Uterus (tissue), 4 donors: Measurements from ENCODE around the gene CCDC93. TPM values are rescaled to one million over a fixed set of nuclear protein-coding genes. Genes with fewer than 3 reads are reported as not detected.
"Not testable (repeated sequence)": the region's sequence is repeated elsewhere in the genome, so short reads cannot be mapped to it uniquely, and the experiment has no call there.

Source experiments
- DNase-seq, 2 donors: peaks; one replicate each; pipeline ENCODE4 v3.0.0-alpha.2; 2019 to 2020
- H3K27ac ChIP-seq, 2 donors: fragments of 200-600 bp; sonication (generic); 1 replicate in 1 of 2; 2 replicates in 1 of 2; pipeline ENCODE4 v1.5.1; 2016 to 2018
- H3K27me3 ChIP-seq, 2 donors: fragments of 200-600 bp; sonication (generic); one replicate each; pipeline ENCODE4 v1.5.1; 2018 to 2019; ENCODE audit warnings: control low read depth in 1 of 2
- H3K36me3 ChIP-seq, 2 donors: fragments of 200-600 bp; sonication (generic); one replicate each; pipeline ENCODE4 v1.5.1; 2019; ENCODE audit warnings: control low read depth in 1 of 2
- H3K4me1 ChIP-seq, 2 donors: fragments of 200-600 bp; sonication (generic); one replicate each; pipeline ENCODE4 v1.5.1; 2018 to 2019; ENCODE audit warnings: control low read depth in 1 of 2
- H3K4me3 ChIP-seq, 2 donors: fragments of 200-600 bp; sonication (generic); 1 replicate in 1 of 2; 2 replicates in 1 of 2; pipeline ENCODE4 v1.5.1; 2018 to 2019; ENCODE audit warnings: mild to moderate bottlenecking in 1 of 2
- H3K9me3 ChIP-seq, 2 donors: fragments of 200-600 bp; sonication (generic); one replicate each; pipeline ENCODE4 v1.5.1; 2019; ENCODE audit warnings: control low read depth in 1 of 2
- POLR2A ChIP-seq, 2 donors: fragments of 450-650 bp; IDR thresholded peaks; one replicate each; pipeline ENCODE4 v1.6.1; 2016; ENCODE audit warnings: antibody characterized with exemption in 2 of 2, mild to moderate bottlenecking in 1 of 2, moderate library complexity in 1 of 2
- intact Hi-C: fragments of 100-400 bp; cut with DNase I; formaldehyde crosslinking; loops from one replicate; pipeline ENCODE4 v1.15.1; 2023; ENCODE audit warnings: low total_unique reads
- total RNA-seq, 4 donors: library from RNA; depleted of rRNA in 3 of 4; stranded (reverse); fragments of >200 nt in 3 of 4; gene quantifications; one replicate each; pipeline versions ENCODE4 v1.1.0 to v1.2.4, GENCODE V29; 2014 to 2023
- TF ChIP-seq, protein P1 (sequence below), 4 experiments: fragments of 200-600 bp in 2 of 4; fragments of 450-650 bp in 2 of 4; sonication (generic) in 2 of 4; IDR thresholded peaks; one replicate each; pipeline ENCODE4 v1.5.1; 2016 to 2019; ENCODE audit warnings: antibody characterized with exemption in 4 of 4, mild to moderate bottlenecking in 2 of 4, moderate library complexity in 1 of 4
- donor health status: DM: yes; HTN: yes; CAD: no.

CCDC93 gene
- total RNA-seq, 4 donors from 2014 or later = 6.5 to 45.5 (median 32.7) TPM

DNA sequence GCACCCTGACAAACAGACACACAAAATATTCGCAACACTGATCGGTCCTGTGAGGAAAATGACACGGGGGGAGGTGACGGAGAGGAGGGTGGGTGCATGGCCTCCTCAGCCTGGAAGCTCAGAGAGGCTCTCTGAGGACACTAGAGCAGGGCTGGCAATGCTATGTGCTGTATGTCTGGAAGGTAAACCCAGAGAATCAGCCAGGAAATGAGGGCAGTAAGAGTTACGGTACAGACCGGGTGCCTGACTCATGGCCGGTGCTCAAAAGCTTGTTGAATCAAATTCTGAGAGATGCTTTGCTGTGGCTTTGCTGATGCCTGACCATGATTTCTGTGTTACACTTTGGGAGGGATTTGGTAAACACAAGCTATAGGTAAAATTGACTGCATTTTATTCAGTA lies 81.9 kb downstream of the CCDC93 start:
- intact Hi-C loops = no loop called here
- no peak overlapping the region for H3K4me3 ChIP-seq
- H3K27ac ChIP-seq = no peak overlapping the region
- H3K4me1 ChIP-seq = no peaks in the 10 kb centered on the region
- TF ChIP-seq, protein P1, sequence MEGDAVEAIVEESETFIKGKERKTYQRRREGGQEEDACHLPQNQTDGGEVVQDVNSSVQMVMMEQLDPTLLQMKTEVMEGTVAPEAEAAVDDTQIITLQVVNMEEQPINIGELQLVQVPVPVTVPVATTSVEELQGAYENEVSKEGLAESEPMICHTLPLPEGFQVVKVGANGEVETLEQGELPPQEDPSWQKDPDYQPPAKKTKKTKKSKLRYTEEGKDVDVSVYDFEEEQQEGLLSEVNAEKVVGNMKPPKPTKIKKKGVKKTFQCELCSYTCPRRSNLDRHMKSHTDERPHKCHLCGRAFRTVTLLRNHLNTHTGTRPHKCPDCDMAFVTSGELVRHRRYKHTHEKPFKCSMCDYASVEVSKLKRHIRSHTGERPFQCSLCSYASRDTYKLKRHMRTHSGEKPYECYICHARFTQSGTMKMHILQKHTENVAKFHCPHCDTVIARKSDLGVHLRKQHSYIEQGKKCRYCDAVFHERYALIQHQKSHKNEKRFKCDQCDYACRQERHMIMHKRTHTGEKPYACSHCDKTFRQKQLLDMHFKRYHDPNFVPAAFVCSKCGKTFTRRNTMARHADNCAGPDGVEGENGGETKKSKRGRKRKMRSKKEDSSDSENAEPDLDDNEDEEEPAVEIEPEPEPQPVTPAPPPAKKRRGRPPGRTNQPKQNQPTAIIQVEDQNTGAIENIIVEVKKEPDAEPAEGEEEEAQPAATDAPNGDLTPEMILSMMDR (IDR thresholded peaks at IDR 0.05) = no peak
- H3K9me3 ChIP-seq = no peaks in the 10 kb centered on the region
- no peaks in the 10 kb centered on the region for H3K27me3 ChIP-seq
- DNase-seq = no peak
- H3K36me3 ChIP-seq = no peaks in the 10 kb centered on the region

DNA sequence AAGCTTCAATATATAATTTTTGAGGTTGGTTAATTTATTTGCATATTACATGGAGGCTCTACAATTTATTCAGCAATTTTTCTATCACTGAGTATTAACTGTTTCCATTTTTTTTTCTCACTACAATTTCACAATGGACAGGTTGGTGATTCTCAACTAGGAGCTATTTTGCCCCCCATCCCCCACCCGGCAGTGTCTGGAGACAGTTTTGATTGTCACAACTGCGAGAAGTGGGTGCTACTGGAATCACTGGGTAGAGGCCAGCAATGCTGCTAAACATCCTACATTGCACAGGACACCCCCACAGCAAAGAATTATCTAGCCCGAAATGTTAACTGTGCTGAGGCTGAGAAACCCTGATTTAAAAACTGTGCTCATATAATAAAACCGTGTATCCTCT lies 82.6 kb downstream of the CCDC93 start:
- Histone ChIP-seq H3K4me1 (no peaks in the 10 kb centered on the region), H3K36me3 (no peaks in the 10 kb centered on the region), H3K27ac (no peak overlapping the region), H3K9me3 (no peaks in the 10 kb centered on the region), H3K4me3 (no peak overlapping the region), H3K27me3 (no peaks in the 10 kb centered on the region)
- intact Hi-C loops = no loop called here
- DNase-seq = no peak
- TF ChIP-seq POLR2A (IDR thresholded peaks at IDR 0.05) = no peak
- TF ChIP-seq, protein P1 (IDR thresholded peaks at IDR 0.05) = no peak

DNA sequence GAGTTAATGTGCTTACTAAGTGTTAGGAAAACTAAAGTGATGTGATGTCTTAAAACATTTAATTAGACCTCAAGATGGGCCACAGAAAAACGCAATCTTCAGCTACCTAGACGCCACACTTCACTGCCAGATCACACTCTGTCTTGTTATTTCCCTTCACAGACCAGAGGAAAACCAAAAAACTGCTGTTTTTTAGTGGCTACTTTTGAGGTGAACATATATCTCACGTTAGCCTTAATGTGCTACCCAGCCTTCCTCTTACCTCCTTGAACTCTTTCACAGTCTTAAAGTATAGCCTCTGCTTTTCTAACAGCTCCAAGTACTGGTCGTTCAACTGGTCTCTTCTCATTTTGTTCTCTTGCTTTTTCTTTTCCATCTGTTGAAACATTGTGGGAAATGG lies 83.1 kb downstream of the CCDC93 start:
- no peaks in the 10 kb centered on the region for H3K4me1 ChIP-seq
- intact Hi-C loops = no loop called here
- H3K27me3 ChIP-seq = no peaks in the 10 kb centered on the region
- no peak for TF ChIP-seq POLR2A (IDR thresholded peaks at IDR 0.05)
- TF ChIP-seq, protein P1 (IDR thresholded peaks at IDR 0.05) = no peak
- no peak overlapping the region for H3K4me3 ChIP-seq
- no peak for DNase-seq
- H3K27ac ChIP-seq = no peak overlapping the region
- no peaks in the 10 kb centered on the region for H3K36me3 ChIP-seq
- no peaks in the 10 kb centered on the region for H3K9me3 ChIP-seq

DNA sequence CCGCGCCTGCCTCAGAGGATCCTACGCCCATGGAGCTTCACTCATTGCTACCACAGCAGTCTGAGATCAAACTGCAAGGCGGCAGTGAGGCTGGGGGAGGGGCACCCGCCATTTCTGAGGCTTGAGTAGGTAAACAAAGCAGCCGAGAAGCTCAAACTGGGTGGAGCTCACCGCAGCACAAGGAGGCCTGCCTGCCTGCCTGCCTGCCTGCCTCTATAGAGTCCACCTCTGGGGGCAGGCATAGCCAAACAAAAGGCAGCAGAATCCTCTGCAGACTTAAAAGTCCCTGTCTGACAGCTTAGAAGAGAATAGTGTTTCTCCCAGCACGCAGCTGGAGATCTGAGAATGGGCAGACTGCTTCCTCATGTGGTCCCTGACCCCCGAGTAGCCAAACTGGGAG lies 90.4 kb downstream of the CCDC93 start:
- intact Hi-C loops, H3K4me1 ChIP-seq, DNase-seq, H3K36me3 ChIP-seq, H3K4me3 ChIP-seq, H3K27ac ChIP-seq, H3K27me3 ChIP-seq, H3K9me3 ChIP-seq: not testable (repeated sequence)

DNA sequence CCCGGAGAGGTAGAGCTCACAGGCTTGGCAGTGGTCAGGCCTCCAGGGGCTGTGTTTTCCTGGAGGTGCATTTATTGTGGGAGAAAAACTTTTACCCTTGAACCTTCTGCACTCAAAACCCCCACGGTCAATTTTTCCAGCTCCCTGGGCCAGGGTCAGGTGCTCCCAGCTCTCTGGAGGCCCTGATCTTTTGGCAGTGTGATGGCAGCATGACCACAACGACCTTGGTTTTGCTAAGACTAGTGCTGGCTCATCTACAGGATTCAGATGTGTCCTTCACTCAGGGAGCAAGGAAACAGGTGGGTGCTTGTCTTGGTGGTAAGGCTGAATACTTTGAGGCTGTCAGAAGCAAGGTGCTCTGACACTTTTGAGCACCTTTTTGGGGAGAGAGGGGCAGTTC lies 92.3 kb downstream of the CCDC93 start:
- no peaks in the 10 kb centered on the region for H3K36me3 ChIP-seq
- H3K27me3 ChIP-seq = no peaks in the 10 kb centered on the region
- intact Hi-C loops = no loop called here
- TF ChIP-seq, protein P1 (IDR thresholded peaks at IDR 0.05) = no peak
- no peak for TF ChIP-seq POLR2A (IDR thresholded peaks at IDR 0.05)
- no peaks in the 10 kb centered on the region for H3K9me3 ChIP-seq
- DNase-seq = no peak
- H3K27ac ChIP-seq = no peak overlapping the region
- no peaks in the 10 kb centered on the region for H3K4me1 ChIP-seq
- no peak overlapping the region for H3K4me3 ChIP-seq

DNA sequence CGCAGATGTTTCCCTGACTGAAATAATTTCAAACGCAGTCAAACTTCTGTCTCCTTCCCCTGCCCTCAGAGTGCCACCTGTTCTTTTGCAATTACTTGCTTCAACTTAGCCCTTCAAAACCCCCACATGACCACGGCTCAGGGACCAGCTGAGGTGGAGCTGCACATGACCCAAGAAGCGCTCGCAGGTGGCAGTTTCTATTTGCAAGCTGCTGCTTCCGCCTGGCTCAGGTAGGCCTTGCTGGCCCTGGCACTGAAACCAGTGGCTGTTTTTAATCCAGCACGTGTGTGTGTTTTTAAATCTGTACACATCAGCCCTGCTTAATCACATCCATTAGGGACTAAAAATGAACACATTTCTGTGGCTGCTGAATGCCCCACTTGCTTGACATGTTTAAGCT lies 95.3 kb downstream of the CCDC93 start:
- no peak overlapping the region for H3K27ac ChIP-seq
- intact Hi-C loops = no loop called here

More for the DNA sequence above, 95.3 kb downstream of the CCDC93 start:
- Histone ChIP-seq H3K36me3 (no peaks in the 10 kb centered on the region), H3K4me1 (no peaks in the 10 kb centered on the region), H3K9me3 (no peaks in the 10 kb centered on the region), H3K27me3 (no peaks in the 10 kb centered on the region), H3K4me3 (no peak overlapping the region)
- no peak for TF ChIP-seq POLR2A (IDR thresholded peaks at IDR 0.05)
- TF ChIP-seq, protein P1 (IDR thresholded peaks at IDR 0.05) = no peak
- DNase-seq = no peak
